Osteoblast (primary cell): ENCODE measurements around the gene MRPS34. TPM values are rescaled to one million over a fixed set of nuclear protein-coding genes. Genes with fewer than 3 reads are reported as not detected.

Experiments
- DNase-seq: peaks from one replicate; pipeline ENCODE4 v3.0.0; 2011; ENCODE audit warnings: low spot score, mixed read lengths; ENCODE audit not compliant: insufficient read length; ENCODE audit errors: missing footprints
- H2AFZ ChIP-seq: 2 replicates; pipeline ENCODE4 v1.6.0; 2011; ENCODE audit warnings: mild to moderate bottlenecking, low read length
- H3K27ac ChIP-seq: 2 replicates; pipeline ENCODE4 v1.5.1; 2011; ENCODE audit warnings: mild to moderate bottlenecking, low read depth, low read length, moderate library complexity
- H3K27me3 ChIP-seq: 2 replicates; pipeline ENCODE4 v1.6.0; 2012; ENCODE audit warnings: mild to moderate bottlenecking, control low read depth, inconsistent platforms, low read length, moderate library complexity; ENCODE audit not compliant: insufficient read depth
- H3K36me3 ChIP-seq: 2 replicates; pipeline ENCODE4 v1.5.1; 2011; ENCODE audit warnings: mild to moderate bottlenecking, low read length, control low read depth, moderate library complexity; ENCODE audit not compliant: insufficient read depth
- H3K4me1 ChIP-seq: 2 replicates; pipeline ENCODE4 v1.5.1; 2011; ENCODE audit warnings: mild to moderate bottlenecking, low read length, control low read depth, moderate library complexity; ENCODE audit not compliant: insufficient read depth
- H3K4me2 ChIP-seq: 2 replicates; pipeline ENCODE4 v1.6.0; 2011; ENCODE audit warnings: mild to moderate bottlenecking, low read length; ENCODE audit not compliant: insufficient read depth
- H3K4me3 ChIP-seq: fragments of 200-600 bp; sonication (generic); 3 replicates; pipeline ENCODE4 v1.5.1; 2012; ENCODE audit warnings: mild to moderate bottlenecking, low read length, inconsistent platforms; ENCODE audit not compliant: insufficient read depth
- H3K79me2 ChIP-seq: 2 replicates; pipeline ENCODE4 v1.6.0; 2012; ENCODE audit warnings: mild to moderate bottlenecking, low read length, control low read depth, inconsistent platforms; ENCODE audit not compliant: insufficient read depth
- H3K9me3 ChIP-seq: 2 replicates; pipeline ENCODE4 v1.5.1; 2011; ENCODE audit warnings: low read depth, low read length, control low read depth
- H4K20me1 ChIP-seq: 2 replicates; pipeline ENCODE4 v1.6.0; 2012; ENCODE audit warnings: mild to moderate bottlenecking, low read length, control low read depth; ENCODE audit not compliant: insufficient read depth
- total RNA-seq: library from RNA; depleted of rRNA; stranded (reverse); fragments of >200 nt; gene quantifications from 2 replicates; pipeline ENCODE4 v1.2.3, GENCODE V29; 2012
- TF ChIP-seq, protein P1 (sequence below): IDR thresholded peaks from 2 replicates; pipeline ENCODE4 v1.5.1; 2011; ENCODE audit warnings: mild to moderate bottlenecking, low read depth, low read length, moderate library complexity; ENCODE audit errors: extremely low read depth

The MRPS34 gene
- total RNA-seq, 1 donor, result 40.5 TPM

- H3K27ac ChIP-seq, result peak overlapping the region; percentile 12
- peak; percentile 97 for DNase-seq
Observed at GRCh38 chr16:1781758-1782407, 8.9 kb upstream of the MRPS34 start.

GRCh38 chr16:1781254-1781653, 8.3 kb upstream of the MRPS34 start:
- peaks cover 19% of the 10 kb centered on the region for H3K4me1 ChIP-seq

More at GRCh38 chr16:1781758-1782407, 8.9 kb upstream of the MRPS34 start:
- TF ChIP-seq, protein P1, sequence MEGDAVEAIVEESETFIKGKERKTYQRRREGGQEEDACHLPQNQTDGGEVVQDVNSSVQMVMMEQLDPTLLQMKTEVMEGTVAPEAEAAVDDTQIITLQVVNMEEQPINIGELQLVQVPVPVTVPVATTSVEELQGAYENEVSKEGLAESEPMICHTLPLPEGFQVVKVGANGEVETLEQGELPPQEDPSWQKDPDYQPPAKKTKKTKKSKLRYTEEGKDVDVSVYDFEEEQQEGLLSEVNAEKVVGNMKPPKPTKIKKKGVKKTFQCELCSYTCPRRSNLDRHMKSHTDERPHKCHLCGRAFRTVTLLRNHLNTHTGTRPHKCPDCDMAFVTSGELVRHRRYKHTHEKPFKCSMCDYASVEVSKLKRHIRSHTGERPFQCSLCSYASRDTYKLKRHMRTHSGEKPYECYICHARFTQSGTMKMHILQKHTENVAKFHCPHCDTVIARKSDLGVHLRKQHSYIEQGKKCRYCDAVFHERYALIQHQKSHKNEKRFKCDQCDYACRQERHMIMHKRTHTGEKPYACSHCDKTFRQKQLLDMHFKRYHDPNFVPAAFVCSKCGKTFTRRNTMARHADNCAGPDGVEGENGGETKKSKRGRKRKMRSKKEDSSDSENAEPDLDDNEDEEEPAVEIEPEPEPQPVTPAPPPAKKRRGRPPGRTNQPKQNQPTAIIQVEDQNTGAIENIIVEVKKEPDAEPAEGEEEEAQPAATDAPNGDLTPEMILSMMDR, result no peak
- peaks cover 43% of the 10 kb centered on the region for H4K20me1 ChIP-seq
- H3K9me3 ChIP-seq, result no peaks in the 10 kb centered on the region
- peaks cover 24% of the 10 kb centered on the region for H3K36me3 ChIP-seq
- no peak overlapping the region for H2AFZ ChIP-seq
- no peaks in the 10 kb centered on the region for H3K27me3 ChIP-seq
- peaks cover 42% of the 10 kb centered on the region for H3K79me2 ChIP-seq
- peak overlapping the region; percentile 86 for H3K4me2 ChIP-seq
- H3K4me1 ChIP-seq, result peaks cover 19% of the 10 kb centered on the region
- H3K4me3 ChIP-seq, result peak overlapping the region; percentile 96

DNA sequence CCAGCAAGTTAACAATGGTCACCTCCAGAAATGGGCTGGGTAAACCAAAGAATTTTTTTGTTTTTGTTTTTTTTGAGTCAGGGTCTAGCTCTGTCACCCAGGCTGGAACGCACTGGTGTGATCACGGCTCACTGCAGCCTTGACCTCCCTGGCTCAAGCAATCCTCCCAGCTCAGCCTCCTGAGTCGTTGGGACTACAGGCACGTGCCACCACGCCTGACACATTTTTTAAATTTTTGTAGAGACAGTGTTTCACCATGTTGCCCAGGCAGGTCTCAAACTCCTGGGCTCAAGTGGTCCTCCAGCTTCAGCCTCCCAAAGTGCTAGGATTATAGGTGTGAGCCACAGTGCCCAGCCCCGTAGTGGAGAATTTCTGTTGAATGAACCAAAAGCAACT, 7.7 kb upstream of the MRPS34 start:
- Histone ChIP-seq H3K4me2 (peak overlapping the region; percentile 86), H3K4me1 (peaks cover 19% of the 10 kb centered on the region), H3K4me3 (no peak overlapping the region), H3K9me3 (no peaks in the 10 kb centered on the region), H4K20me1 (peaks cover 35% of the 10 kb centered on the region), H3K36me3 (peaks cover 28% of the 10 kb centered on the region), H3K27me3 (no peaks in the 10 kb centered on the region), H3K27ac (no peak overlapping the region), H3K79me2 (peaks cover 38% of the 10 kb centered on the region), H2AFZ (no peak overlapping the region)
- TF ChIP-seq, protein P1, result no peak
- no peak for DNase-seq

More at GRCh38 chr16:1781254-1781653, 8.3 kb upstream of the MRPS34 start:
- Histone ChIP-seq H3K79me2 (peaks cover 38% of the 10 kb centered on the region), H4K20me1 (peaks cover 39% of the 10 kb centered on the region), H3K9me3 (no peaks in the 10 kb centered on the region), H3K27ac (no peak overlapping the region), H3K4me3 (peak overlapping the region; percentile 96), H2AFZ (no peak overlapping the region), H3K36me3 (peaks cover 26% of the 10 kb centered on the region), H3K4me2 (peak overlapping the region; percentile 86), H3K27me3 (no peaks in the 10 kb centered on the region)
- TF ChIP-seq, protein P1, result no peak
- DNase-seq, result peak; percentile 89

DNA sequence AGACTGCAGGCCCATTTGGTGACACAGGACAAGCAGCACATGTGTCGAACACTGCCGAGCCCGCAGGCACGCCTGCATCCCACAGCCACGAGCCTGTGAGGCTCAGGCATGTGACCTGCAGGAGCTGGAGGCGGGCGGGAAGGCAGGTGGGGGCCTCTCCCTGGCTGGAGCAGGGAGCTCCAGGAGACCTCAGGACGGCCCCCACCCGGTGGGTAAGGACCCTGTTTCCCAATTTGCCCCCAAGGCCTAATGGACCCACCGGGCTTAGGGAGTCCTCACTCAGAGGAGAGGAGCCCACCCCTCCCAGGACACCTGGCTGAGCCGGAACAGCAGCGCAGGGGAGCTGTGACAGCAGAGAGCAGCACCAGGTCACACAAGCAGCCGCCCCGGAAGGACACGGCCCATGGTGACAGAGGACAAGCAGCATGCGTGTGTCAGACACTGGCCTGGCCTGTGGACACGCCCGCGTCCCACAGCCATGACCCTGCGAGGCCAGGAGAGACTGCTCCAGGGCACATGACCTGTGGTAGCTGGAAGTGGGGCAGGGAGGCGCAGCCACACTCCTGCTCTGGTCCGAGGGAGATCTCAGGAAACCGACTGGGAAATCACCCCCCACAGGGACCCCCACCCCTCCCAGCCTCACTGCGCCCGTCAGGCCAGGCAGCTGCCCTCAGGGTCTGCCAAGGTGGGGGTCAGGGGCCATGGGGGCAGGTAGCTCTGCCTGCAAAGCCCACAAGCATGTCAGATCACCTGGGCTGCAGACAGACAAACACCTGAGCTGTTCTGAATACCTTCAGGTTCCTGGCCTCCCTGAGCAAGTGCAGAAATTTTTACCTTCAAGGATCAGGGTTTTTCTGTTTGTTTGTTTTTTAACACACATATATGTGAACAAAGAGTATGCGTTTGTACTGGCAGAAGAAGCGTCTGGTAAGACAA, 7.1 kb upstream of the MRPS34 start:
- H3K4me3 ChIP-seq, result no peak overlapping the region
- no peak overlapping the region for H2AFZ ChIP-seq
- no peaks in the 10 kb centered on the region for H3K9me3 ChIP-seq
- peaks cover 32% of the 10 kb centered on the region for H4K20me1 ChIP-seq
- TF ChIP-seq, protein P1, result no peak
- peak; percentile 85 for DNase-seq
- H3K36me3 ChIP-seq, result peaks cover 29% of the 10 kb centered on the region
- peaks cover 19% of the 10 kb centered on the region for H3K4me1 ChIP-seq
- no peak overlapping the region for H3K27ac ChIP-seq
- peaks cover 38% of the 10 kb centered on the region for H3K79me2 ChIP-seq
- no peaks in the 10 kb centered on the region for H3K27me3 ChIP-seq
- H3K4me2 ChIP-seq, result no peak overlapping the region
